ENCODE measurements around the gene DCST1. TPM values are rescaled to one million over a fixed set of nuclear protein-coding genes. Genes with fewer than 3 reads are reported as not detected.

The DCST1 gene
- total and polyA plus RNA-seq, 4 donors: not detected

GRCh38 chr1:155000411-155000725 lies 33.3 kb upstream of the DCST1 start:
- no peaks in the 10 kb centered on the region for H3K27me3 ChIP-seq (ENCODE audit: control insufficient read depth in 4 of 4, insufficient read depth in 4 of 4, low read length in 3 of 4)
- H3K9me3 ChIP-seq (ENCODE audit: control insufficient read depth in 4 of 4, low read length in 3 of 4): no peaks in the 10 kb centered on the region
- peak overlapping the region; percentile 59 to 73 (median 73) for H3K4me3 ChIP-seq (ENCODE audit: low read depth in 1 of 3, low read length in 3 of 3)
- peaks cover 7 to 41% (median 32%) of the 10 kb centered on the region in 4 donors for H3K4me1 ChIP-seq (ENCODE audit: control insufficient read depth in 4 of 4, insufficient read depth in 4 of 4, low read length in 3 of 4)
- H3K9ac ChIP-seq (ENCODE audit: low read depth in 1 of 2, low read length in 2 of 2): peak overlapping the region in 1 of 2 donors; percentile 54
- TF ChIP-seq HNF4A (conservative IDR thresholded peaks at IDR 0.05) (no peak), GABPA (IDR thresholded peaks at IDR 0.05 in 1 of 2, conservative IDR thresholded peaks at IDR 0.05 in 1 of 2) (no peak), HNF4G (IDR thresholded peaks at IDR 0.05) (no peak), ZBTB33 (IDR thresholded peaks at IDR 0.05) (no peak), FOXA2 (IDR thresholded peaks at IDR 0.05) (no peak), NR2F2 (IDR thresholded peaks at IDR 0.05) (no peak), EGR1 (IDR thresholded peaks at IDR 0.05; ENCODE audit: low read depth in 2 of 2) (no peak), SP1 (IDR thresholded peaks at IDR 0.05) (no peak), RAD21 (IDR thresholded peaks at IDR 0.05) (no peak), MAX (IDR thresholded peaks at IDR 0.05) (no peak), TAF1 (conservative IDR thresholded peaks at IDR 0.05) (no peak), YY1 (IDR thresholded peaks at IDR 0.05) (no peak), RXRA (IDR thresholded peaks at IDR 0.05) (no peak), CTCF (IDR thresholded peaks at IDR 0.05; ENCODE audit: low read depth, low read length, missing input control) (no peak)
- DNase-seq (ENCODE audit: low spot score): no peak
- H3K27ac ChIP-seq (ENCODE audit: low read depth in 1 of 2, low read length in 2 of 2): peak overlapping the region; percentile 96 to 97
- H3K36me3 ChIP-seq (ENCODE audit: control insufficient read depth in 4 of 4, insufficient read depth in 3 of 4, low read depth in 1 of 4, low read length in 3 of 4): no peaks in the 10 kb centered on the region
- 0% methylated on average over 13 of the region's 13 CpGs for WGBS

GRCh38 chr1:155000726-155001424 lies 32.7 kb upstream of the DCST1 start:
- Histone ChIP-seq H3K9me3 (ENCODE audit: control insufficient read depth in 4 of 4, low read length in 3 of 4) (no peaks in the 10 kb centered on the region), H3K4me3 (ENCODE audit: low read depth in 1 of 3, low read length in 3 of 3) (peak overlapping the region; percentile 73 to 74 (median 73)), H3K27ac (ENCODE audit: low read depth in 1 of 2, low read length in 2 of 2) (peak overlapping the region; percentile 96 to 97), H3K9ac (ENCODE audit: low read depth in 1 of 2, low read length in 2 of 2) (peak overlapping the region; percentile 71 to 87), H3K36me3 (ENCODE audit: control insufficient read depth in 4 of 4, insufficient read depth in 3 of 4, low read depth in 1 of 4, low read length in 3 of 4) (no peaks in the 10 kb centered on the region), H3K27me3 (ENCODE audit: control insufficient read depth in 4 of 4, insufficient read depth in 4 of 4, low read length in 3 of 4) (no peaks in the 10 kb centered on the region), H3K4me1 (ENCODE audit: control insufficient read depth in 4 of 4, insufficient read depth in 4 of 4, low read length in 3 of 4) (peaks cover 10 to 46% (median 37%) of the 10 kb centered on the region in 4 donors)
- peak; percentile 85 for DNase-seq (ENCODE audit: low spot score)
- WGBS: under 1% methylated on average over 43 of the region's 43 CpGs
- peak; percentile 87 to 88 for TF ChIP-seq JUND (IDR thresholded peaks at IDR 0.05)
- peak in 1 of 2 donors; percentile 13 for TF ChIP-seq RAD21 (IDR thresholded peaks at IDR 0.05)
- no peak for TF ChIP-seq FOXA1 (IDR thresholded peaks at IDR 0.05)
- peak in 1 of 2 donors; percentile 7 for TF ChIP-seq EGR1 (IDR thresholded peaks at IDR 0.05; ENCODE audit: low read depth in 2 of 2)
- TF ChIP-seq HNF4A (conservative IDR thresholded peaks at IDR 0.05): peak; percentile 58 to 70
- peak; percentile 73 for TF ChIP-seq ATF3 (IDR thresholded peaks at IDR 0.05)
- peak; percentile 36 for TF ChIP-seq MAX (IDR thresholded peaks at IDR 0.05)
- TF ChIP-seq TAF1 (conservative IDR thresholded peaks at IDR 0.05): peak; percentile 21
- peak; percentile 71 for TF ChIP-seq YY1 (IDR thresholded peaks at IDR 0.05)
- no peak for TF ChIP-seq CTCF (IDR thresholded peaks at IDR 0.05; ENCODE audit: low read depth, low read length, missing input control)
- peak; percentile 76 for TF ChIP-seq NR2F2 (IDR thresholded peaks at IDR 0.05)
- peak; percentile 35 for TF ChIP-seq ZBTB33 (IDR thresholded peaks at IDR 0.05)
- peak in 1 of 2 donors; percentile 36 for TF ChIP-seq GABPA (IDR thresholded peaks at IDR 0.05 in 1 of 2, conservative IDR thresholded peaks at IDR 0.05 in 1 of 2)
- peak; percentile 81 to 93 for TF ChIP-seq RXRA (IDR thresholded peaks at IDR 0.05)
- TF ChIP-seq HNF4G (IDR thresholded peaks at IDR 0.05): peak; percentile 37

Data from liver (tissue), 9 donors.